K562 (cell line): ENCODE data around the gene SPATA32. TPM values are rescaled to one million over a fixed set of nuclear protein-coding genes. Genes with fewer than 3 reads are reported as not detected.

ENCODE experiments used
- COPS2 ChIP-seq: fragments of 450-650 bp; conservative IDR thresholded peaks from 2 replicates; pipeline ENCODE4 v1.6.1; 2016; ENCODE audit warnings: mild to moderate bottlenecking, moderate library complexity
- ESRRA ChIP-seq: fragments of 450-650 bp; IDR thresholded peaks from 2 replicates; pipeline ENCODE4 v1.6.1; 2014; ENCODE audit warnings: low read depth, mild to moderate bottlenecking, moderate library complexity, borderline replicate concordance
- GABPB1 ChIP-seq: sonication (generic); formaldehyde crosslinking; IDR thresholded peaks from 2 replicates; pipeline ENCODE4 v1.8.0; 2022; ENCODE audit warnings: mild to moderate bottlenecking, missing genetic modification reagents
- GTF2F1 ChIP-seq: IDR thresholded peaks from 2 replicates; pipeline ENCODE4 v1.6.1; 2011; ENCODE audit warnings: low read depth, low read length, improper control_type of control experiment
- HNRNPL ChIP-seq: fragments of 200-400 bp; formaldehyde crosslinking; IDR thresholded peaks from 2 replicates; pipeline ENCODE4 v1.6.1; 2017; ENCODE audit warnings: low read depth, mild to moderate bottlenecking, low read length
- HOXB6 ChIP-seq: fragments of 250-450 bp; sonication (Bioruptor Pico); IDR thresholded peaks from 2 replicates; pipeline ENCODE4 v1.5.1; 2022; ENCODE audit warnings: mild to moderate bottlenecking, borderline replicate concordance
- LARP7 ChIP-seq: fragments of 450-650 bp; IDR thresholded peaks from 2 replicates; pipeline ENCODE4 v1.6.1; 2016
- MAZ ChIP-seq, 2 experiments: fragments of 450-650 bp in 1 of 2; sonication (generic) in 1 of 2; formaldehyde crosslinking; IDR thresholded peaks in 1 of 2; conservative IDR thresholded peaks in 1 of 2; 2 replicates each; pipeline versions ENCODE4 v1.4.0 to v1.5.0; 2020; ENCODE audit warnings: mild to moderate bottlenecking in 1 of 2, missing genetic modification reagents in 1 of 2
- MECOM ChIP-seq: fragments of 250-450 bp; sonication (Bioruptor Pico); IDR thresholded peaks from 2 replicates; pipeline ENCODE4 v1.8.0; 2022; ENCODE audit warnings: inconsistent platforms
- MTA2 ChIP-seq: fragments of 450-650 bp; IDR thresholded peaks from 2 replicates; pipeline ENCODE4 v1.6.1; 2016; ENCODE audit warnings: low read depth
- NBN ChIP-seq: fragments of 450-650 bp; IDR thresholded peaks from 2 replicates; pipeline ENCODE4 v1.6.1; 2016; ENCODE audit warnings: low read depth, mild to moderate bottlenecking
- PTTG1 ChIP-seq: fragments of 450-650 bp; IDR thresholded peaks from 2 replicates; pipeline ENCODE4 v1.6.1; 2016; ENCODE audit warnings: low read depth, mild to moderate bottlenecking, missing genetic modification characterization, missing compliant biosample characterization
- TAL1 ChIP-seq: fragments of 450-650 bp; IDR thresholded peaks from 2 replicates; pipeline ENCODE4 v1.6.1; 2016; ENCODE audit warnings: mild to moderate bottlenecking
- TGIF2 ChIP-seq: sonication (generic); formaldehyde crosslinking; IDR thresholded peaks from 2 replicates; pipeline ENCODE4 v1.8.1; 2022; ENCODE audit warnings: mild to moderate bottlenecking, missing genetic modification reagents, moderate library complexity
- TRIM28 ChIP-seq: fragments of 450-650 bp; IDR thresholded peaks from 2 replicates; pipeline ENCODE4 v1.6.1; 2017
- ZNF134 ChIP-seq: fragments of 250-450 bp; sonication (Bioruptor Pico); conservative IDR thresholded peaks from 2 replicates; pipeline ENCODE4 v1.4.0; 2020
- ZNF311 ChIP-seq: fragments of 250-450 bp; sonication (Bioruptor Pico); IDR thresholded peaks from 2 replicates; pipeline ENCODE4 v1.4.0; 2020; ENCODE audit warnings: mild to moderate bottlenecking, moderate library complexity
- ZNF347 ChIP-seq: fragments of 450-650 bp; formaldehyde crosslinking; IDR thresholded peaks from 2 replicates; pipeline ENCODE4 v1.4.0; 2020; ENCODE audit warnings: low read depth, mild to moderate bottlenecking, moderate library complexity
- ZNF444 ChIP-seq: fragments of 250-450 bp; sonication (Bioruptor Pico); IDR thresholded peaks from 2 replicates; pipeline ENCODE4 v1.4.0; 2020; ENCODE audit warnings: mild to moderate bottlenecking, moderate library complexity
- ZNF586 ChIP-seq: fragments of 450-650 bp; formaldehyde crosslinking; conservative IDR thresholded peaks from 2 replicates; pipeline ENCODE4 v1.4.0; 2020; ENCODE audit warnings: mild to moderate bottlenecking, moderate library complexity
- ZNF695 ChIP-seq: fragments of 450-650 bp; formaldehyde crosslinking; IDR thresholded peaks from 2 replicates; pipeline ENCODE4 v1.4.0; 2020; ENCODE audit warnings: mild to moderate bottlenecking, moderate library complexity
- polyA plus RNA-seq, 8 experiments: library from polyadenylated mRNA; depleted of rRNA in 4 of 8; stranded (reverse) in 5 of 8; unstranded in 3 of 8; fragments of >200 nt; fragmentation: Nextera tagmentation in 2 of 8; fragmentation: Illumina TruSeq in 1 of 8; extraction: Ambion mirVana in 2 of 8; extraction: Trizol in 1 of 8; gene quantifications; 2 replicates each; pipeline versions ENCODE4 v1.2.1 to v1.2.3, GENCODE V29; 2011 to 2014; ENCODE audit warnings: inconsistent platforms in 1 of 8, missing spikeins in 1 of 8
- total RNA-seq, 7 experiments: library from RNA; depleted of rRNA in 6 of 7; stranded (reverse); fragments of >200 nt in 6 of 7; fragmentation: Illumina TruSeq in 2 of 7; extraction: Trizol in 2 of 7; gene quantifications; 2 replicates each; pipeline versions ENCODE4 v1.2.1 to v1.2.3, GENCODE V29; 2011 to 2021; ENCODE audit warnings: low replicate concordance in 1 of 7
- TF ChIP-seq, protein P1 (sequence below): sonication (generic); formaldehyde crosslinking; IDR thresholded peaks from 2 replicates; pipeline ENCODE4 v1.8.1; 2023; ENCODE audit warnings: mild to moderate bottlenecking, missing genetic modification reagents
- TF ChIP-seq, protein P2 (sequence below): fragments of 450-650 bp; formaldehyde crosslinking; IDR thresholded peaks from 2 replicates; pipeline ENCODE4 v1.4.0; 2020; ENCODE audit warnings: mild to moderate bottlenecking, mixed read lengths
- TF ChIP-seq, protein P3 (sequence below): sonication (generic); formaldehyde crosslinking; IDR thresholded peaks from 2 replicates; pipeline ENCODE4 v1.4.0; 2020; ENCODE audit warnings: mild to moderate bottlenecking, missing genetic modification reagents

Gene SPATA32
- total and polyA plus RNA-seq, 9 of the 15 experiments (the other 6 are each of a cell fraction or from before 2014, with no cell fraction given) = 0.03 to 0.06 TPM; not detected in 7

DNA sequence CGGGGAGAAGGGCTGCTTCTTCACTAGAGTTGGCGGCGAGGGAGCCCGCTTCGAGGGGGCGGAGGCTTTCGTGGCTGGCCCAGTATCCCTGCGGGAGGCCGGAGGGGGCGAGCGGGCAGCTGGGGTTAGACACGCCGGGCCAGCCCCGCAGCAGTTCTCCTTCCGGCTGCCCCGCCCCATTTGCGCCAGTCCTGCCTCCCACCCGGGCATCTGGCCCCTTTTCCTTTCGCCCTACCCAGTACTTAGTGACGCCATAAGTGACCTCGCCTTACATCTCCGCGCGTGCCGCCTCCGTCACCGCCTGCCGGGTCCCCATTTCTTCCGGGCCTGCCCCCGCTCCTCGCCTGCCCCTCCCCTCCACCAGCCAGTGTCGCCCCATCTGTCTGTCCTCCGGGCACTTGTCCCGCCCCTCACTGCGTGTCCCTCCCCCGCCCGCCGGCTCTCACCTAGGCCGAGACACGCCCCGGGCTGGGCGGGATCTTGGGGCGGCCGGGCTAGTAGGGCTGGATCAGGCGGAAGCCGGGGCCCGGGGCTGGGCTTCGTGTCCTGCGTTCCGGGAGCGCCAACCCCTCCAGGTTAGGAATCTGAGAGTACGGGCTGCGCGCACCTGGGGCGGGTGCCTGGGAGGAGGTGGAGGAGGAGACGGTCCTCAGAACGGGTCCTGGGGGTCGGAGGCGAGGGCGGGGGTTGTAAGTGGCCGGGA, 14.3 kb downstream of the SPATA32 start (continued):
- TF ChIP-seq MTA2 (no peak), HNRNPL (peak; percentile 78), LARP7 (no peak), TAL1 (no peak), ZNF444 (CRISPR knock-in tag) (no peak), GTF2F1 (no peak), ZNF134 (CRISPR knock-in tag) (no peak), HOXB6 (no peak), ESRRA (no peak), ZNF695 (no peak), COPS2 (no peak), ZNF586 (CRISPR knock-in tag) (no peak), ZNF347 (CRISPR knock-in tag) (no peak), ZNF311 (CRISPR knock-in tag) (no peak), TGIF2 (no peak), GABPB1 (peak; percentile 77), PTTG1 (tag) (no peak), MAZ (CRISPR knock-in tag; conservative IDR thresholded peaks at IDR 0.05 in 1 of 2, IDR thresholded peaks at IDR 0.05 in 1 of 2) (peak; percentile 71 to 92), MECOM (CRISPR knock-in tag) (no peak), TRIM28 (no peak), NBN (peak; percentile 82)
- TF ChIP-seq, protein P1, sequence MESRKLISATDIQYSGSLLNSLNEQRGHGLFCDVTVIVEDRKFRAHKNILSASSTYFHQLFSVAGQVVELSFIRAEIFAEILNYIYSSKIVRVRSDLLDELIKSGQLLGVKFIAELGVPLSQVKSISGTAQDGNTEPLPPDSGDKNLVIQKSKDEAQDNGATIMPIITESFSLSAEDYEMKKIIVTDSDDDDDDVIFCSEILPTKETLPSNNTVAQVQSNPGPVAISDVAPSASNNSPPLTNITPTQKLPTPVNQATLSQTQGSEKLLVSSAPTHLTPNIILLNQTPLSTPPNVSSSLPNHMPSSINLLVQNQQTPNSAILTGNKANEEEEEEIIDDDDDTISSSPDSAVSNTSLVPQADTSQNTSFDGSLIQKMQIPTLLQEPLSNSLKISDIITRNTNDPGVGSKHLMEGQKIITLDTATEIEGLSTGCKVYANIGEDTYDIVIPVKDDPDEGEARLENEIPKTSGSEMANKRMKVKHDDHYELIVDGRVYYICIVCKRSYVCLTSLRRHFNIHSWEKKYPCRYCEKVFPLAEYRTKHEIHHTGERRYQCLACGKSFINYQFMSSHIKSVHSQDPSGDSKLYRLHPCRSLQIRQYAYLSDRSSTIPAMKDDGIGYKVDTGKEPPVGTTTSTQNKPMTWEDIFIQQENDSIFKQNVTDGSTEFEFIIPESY (CRISPR knock-in tag) = no peak
- TF ChIP-seq, protein P2, sequence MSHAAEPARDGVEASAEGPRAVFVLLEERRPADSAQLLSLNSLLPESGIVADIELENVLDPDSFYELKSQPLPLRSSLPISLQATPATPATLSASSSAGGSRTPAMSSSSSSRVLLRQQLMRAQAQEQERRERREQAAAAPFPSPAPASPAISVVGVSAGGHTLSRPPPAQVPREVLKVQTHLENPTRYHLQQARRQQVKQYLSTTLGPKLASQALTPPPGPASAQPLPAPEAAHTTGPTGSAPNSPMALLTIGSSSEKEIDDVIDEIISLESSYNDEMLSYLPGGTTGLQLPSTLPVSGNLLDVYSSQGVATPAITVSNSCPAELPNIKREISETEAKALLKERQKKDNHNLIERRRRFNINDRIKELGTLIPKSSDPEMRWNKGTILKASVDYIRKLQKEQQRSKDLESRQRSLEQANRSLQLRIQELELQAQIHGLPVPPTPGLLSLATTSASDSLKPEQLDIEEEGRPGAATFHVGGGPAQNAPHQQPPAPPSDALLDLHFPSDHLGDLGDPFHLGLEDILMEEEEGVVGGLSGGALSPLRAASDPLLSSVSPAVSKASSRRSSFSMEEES = no peak
- TF ChIP-seq, protein P3, sequence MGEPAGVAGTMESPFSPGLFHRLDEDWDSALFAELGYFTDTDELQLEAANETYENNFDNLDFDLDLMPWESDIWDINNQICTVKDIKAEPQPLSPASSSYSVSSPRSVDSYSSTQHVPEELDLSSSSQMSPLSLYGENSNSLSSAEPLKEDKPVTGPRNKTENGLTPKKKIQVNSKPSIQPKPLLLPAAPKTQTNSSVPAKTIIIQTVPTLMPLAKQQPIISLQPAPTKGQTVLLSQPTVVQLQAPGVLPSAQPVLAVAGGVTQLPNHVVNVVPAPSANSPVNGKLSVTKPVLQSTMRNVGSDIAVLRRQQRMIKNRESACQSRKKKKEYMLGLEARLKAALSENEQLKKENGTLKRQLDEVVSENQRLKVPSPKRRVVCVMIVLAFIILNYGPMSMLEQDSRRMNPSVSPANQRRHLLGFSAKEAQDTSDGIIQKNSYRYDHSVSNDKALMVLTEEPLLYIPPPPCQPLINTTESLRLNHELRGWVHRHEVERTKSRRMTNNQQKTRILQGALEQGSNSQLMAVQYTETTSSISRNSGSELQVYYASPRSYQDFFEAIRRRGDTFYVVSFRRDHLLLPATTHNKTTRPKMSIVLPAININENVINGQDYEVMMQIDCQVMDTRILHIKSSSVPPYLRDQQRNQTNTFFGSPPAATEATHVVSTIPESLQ (CRISPR knock-in tag) = 0 out of 2 replicates have a peak, but pooled peaks have one; percentile 17
